ENCODE data around the gene SYTL3.

DNA sequence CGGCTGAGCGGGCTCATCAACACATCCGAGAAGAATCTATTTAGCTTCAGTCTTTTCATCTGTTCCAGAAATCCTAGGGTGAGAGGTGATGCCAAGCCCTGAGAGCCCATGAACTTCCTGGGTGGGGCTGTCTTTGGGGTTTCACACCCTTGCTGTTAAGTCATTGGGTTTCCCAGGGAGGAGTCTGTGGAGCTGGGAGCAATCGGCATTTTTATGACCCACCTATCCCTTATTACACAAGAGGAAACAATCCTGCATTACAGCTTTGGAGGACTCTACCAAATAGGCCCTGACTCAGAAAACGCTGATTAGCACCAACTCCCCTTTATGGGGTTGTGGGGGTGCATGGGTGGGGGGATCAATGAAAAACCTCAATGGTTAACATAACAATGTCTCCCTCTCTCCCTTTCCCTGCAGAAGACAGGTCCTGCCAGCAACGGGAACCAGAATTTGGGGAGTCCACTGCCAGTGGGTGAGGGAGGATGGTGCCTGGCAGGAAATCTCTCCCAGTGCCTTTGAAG lies 123.1 kb downstream of the SYTL3 start:
- TF ChIP-seq CTCF (IDR thresholded peaks at IDR 0.05 in 8 of 11, conservative IDR thresholded peaks at IDR 0.05 in 3 of 11) (no peak), POLR2A (IDR thresholded peaks at IDR 0.05) (no peak)

All from spleen (tissue), 7 donors.